Measurements from ENCODE around the gene ACE. TPM values are rescaled to one million over a fixed set of nuclear protein-coding genes. Genes with fewer than 3 reads are reported as not detected.

ACE gene
- total RNA-seq, 1 experiment from 2014 or later: 7.8 TPM

DNA sequence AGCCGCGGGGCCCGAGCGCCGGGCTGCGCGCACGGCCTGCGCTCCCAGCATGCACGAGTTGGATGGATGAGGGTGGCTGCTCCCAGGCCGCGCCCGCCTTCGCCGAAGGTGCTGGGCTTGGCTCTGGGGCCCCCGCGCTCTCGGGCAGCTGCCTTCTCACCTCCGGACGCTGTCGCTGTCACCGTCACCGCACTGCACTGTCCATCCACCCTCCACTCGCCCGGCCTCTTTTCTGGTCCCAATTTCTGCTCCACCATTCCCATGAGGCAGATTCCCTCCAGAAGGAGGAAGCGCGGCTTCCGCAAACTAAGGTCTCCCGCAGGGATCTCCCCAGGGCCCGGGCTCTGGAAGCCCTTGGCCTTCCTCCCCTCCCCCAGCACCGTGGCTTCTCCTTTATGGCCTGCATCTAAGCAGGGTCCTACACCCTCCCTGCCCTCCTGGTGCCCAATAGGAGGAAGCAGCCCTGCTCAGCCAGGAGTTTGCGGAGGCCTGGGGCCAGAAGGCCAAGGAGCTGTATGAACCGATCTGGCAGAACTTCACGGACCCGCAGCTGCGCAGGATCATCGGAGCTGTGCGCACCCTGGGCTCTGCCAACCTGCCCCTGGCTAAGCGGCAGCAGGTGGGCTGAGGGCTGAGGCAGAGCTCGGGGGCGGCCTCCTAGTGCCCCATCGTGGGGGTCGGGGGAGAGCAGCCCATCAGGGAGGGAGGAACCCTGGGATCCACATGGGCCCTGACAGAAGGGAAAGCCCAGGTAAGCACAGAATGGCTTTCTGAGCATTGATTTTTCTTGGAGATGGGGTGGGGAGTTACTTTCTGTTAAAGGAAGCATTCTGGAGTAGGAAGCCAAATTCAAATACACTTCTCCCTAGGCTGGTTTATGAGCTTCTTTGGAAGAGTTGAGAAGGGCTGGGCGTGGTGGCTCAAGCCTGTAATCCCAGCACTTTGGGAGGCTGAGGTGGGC is 899 bp downstream of the ACE start (continued):
- TF ChIP-seq, protein P1, sequence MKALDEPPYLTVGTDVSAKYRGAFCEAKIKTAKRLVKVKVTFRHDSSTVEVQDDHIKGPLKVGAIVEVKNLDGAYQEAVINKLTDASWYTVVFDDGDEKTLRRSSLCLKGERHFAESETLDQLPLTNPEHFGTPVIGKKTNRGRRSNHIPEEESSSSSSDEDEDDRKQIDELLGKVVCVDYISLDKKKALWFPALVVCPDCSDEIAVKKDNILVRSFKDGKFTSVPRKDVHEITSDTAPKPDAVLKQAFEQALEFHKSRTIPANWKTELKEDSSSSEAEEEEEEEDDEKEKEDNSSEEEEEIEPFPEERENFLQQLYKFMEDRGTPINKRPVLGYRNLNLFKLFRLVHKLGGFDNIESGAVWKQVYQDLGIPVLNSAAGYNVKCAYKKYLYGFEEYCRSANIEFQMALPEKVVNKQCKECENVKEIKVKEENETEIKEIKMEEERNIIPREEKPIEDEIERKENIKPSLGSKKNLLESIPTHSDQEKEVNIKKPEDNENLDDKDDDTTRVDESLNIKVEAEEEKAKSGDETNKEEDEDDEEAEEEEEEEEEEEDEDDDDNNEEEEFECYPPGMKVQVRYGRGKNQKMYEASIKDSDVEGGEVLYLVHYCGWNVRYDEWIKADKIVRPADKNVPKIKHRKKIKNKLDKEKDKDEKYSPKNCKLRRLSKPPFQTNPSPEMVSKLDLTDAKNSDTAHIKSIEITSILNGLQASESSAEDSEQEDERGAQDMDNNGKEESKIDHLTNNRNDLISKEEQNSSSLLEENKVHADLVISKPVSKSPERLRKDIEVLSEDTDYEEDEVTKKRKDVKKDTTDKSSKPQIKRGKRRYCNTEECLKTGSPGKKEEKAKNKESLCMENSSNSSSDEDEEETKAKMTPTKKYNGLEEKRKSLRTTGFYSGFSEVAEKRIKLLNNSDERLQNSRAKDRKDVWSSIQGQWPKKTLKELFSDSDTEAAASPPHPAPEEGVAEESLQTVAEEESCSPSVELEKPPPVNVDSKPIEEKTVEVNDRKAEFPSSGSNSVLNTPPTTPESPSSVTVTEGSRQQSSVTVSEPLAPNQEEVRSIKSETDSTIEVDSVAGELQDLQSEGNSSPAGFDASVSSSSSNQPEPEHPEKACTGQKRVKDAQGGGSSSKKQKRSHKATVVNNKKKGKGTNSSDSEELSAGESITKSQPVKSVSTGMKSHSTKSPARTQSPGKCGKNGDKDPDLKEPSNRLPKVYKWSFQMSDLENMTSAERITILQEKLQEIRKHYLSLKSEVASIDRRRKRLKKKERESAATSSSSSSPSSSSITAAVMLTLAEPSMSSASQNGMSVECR (CRISPR knock-in tag; IDR thresholded peaks at IDR 0.05; ENCODE audit: borderline replicate concordance): 0 out of 2 replicates have a peak, but pooled peaks have one; percentile 4
- TF ChIP-seq ETV6 (CRISPR knock-in tag; IDR thresholded peaks at IDR 0.05): 0 out of 2 replicates have a peak, but pooled peaks have one; percentile 53
- TF ChIP-seq, protein P2, sequence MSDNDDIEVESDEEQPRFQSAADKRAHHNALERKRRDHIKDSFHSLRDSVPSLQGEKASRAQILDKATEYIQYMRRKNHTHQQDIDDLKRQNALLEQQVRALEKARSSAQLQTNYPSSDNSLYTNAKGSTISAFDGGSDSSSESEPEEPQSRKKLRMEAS (CRISPR knock-in tag; IDR thresholded peaks at IDR 0.05): peak; percentile 69; the same call in 1 of the 2 replicates
- no peak for TF ChIP-seq JAZF1 (CRISPR knock-in tag; IDR thresholded peaks at IDR 0.05)
- TF ChIP-seq, protein P3, sequence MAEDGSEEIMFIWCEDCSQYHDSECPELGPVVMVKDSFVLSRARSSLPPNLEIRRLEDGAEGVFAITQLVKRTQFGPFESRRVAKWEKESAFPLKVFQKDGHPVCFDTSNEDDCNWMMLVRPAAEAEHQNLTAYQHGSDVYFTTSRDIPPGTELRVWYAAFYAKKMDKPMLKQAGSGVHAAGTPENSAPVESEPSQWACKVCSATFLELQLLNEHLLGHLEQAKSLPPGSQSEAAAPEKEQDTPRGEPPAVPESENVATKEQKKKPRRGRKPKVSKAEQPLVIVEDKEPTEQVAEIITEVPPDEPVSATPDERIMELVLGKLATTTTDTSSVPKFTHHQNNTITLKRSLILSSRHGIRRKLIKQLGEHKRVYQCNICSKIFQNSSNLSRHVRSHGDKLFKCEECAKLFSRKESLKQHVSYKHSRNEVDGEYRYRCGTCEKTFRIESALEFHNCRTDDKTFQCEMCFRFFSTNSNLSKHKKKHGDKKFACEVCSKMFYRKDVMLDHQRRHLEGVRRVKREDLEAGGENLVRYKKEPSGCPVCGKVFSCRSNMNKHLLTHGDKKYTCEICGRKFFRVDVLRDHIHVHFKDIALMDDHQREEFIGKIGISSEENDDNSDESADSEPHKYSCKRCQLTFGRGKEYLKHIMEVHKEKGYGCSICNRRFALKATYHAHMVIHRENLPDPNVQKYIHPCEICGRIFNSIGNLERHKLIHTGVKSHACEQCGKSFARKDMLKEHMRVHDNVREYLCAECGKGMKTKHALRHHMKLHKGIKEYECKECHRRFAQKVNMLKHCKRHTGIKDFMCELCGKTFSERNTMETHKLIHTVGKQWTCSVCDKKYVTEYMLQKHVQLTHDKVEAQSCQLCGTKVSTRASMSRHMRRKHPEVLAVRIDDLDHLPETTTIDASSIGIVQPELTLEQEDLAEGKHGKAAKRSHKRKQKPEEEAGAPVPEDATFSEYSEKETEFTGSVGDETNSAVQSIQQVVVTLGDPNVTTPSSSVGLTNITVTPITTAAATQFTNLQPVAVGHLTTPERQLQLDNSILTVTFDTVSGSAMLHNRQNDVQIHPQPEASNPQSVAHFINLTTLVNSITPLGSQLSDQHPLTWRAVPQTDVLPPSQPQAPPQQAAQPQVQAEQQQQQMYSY (CRISPR knock-in tag; IDR thresholded peaks at IDR 0.05): no peak

DNA sequence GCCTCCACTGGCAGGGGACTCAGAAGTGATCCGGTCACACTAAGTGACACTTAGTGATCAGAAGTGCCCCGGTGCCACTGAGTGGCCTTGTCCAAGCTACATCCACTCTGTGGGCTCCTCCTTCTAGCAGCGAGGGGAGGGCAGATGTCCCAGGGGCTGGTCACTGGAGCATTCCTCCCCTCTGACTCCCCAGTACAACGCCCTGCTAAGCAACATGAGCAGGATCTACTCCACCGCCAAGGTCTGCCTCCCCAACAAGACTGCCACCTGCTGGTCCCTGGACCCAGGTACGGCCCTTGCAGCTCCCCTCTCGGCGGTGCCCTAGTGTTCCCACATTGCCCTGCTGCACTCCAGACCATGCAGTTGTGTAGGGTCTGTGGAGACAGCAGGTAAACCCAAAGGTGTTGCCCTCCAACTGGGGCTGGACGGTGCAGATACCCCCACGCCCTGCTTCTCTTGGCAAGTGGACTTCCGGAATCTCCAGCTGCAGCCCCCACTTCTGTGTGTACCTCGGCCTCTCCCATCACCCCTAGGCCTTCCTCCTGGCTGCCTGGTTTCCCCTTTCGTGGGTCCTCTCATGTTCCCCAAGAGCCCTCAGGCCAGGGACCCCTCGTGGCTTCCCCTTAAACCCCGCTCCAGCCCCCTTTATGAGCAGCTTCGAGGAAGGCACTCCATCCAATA is 2.1 kb downstream of the ACE start:
- Mint-ChIP-seq H3K9me3 (no peaks in the 10 kb centered on the region), H3K4me1 (peaks cover 32% of the 10 kb centered on the region), H3K27ac (no peak overlapping the region), H3K4me3 (peak overlapping the region; percentile 14; the same call in 1 of the 2 replicates), H3K27me3 (ENCODE audit: low read depth) (peaks cover 28% of the 10 kb centered on the region), H3K36me3 (no peaks in the 10 kb centered on the region)
- DNase-seq (ENCODE audit: low spot score) (peak; percentile 92), ATAC-seq (peak; percentile 75)
- ChIA-PET POLR2A (interaction anchor here (1.0 to 2.0 kb wide), 6 partner anchors 34 to 220 kb away, joined by 3 to 7 read pairs (median 4); no protein-coding TSS in a partner anchor), CTCF (interaction anchor here (0.6 to 11.3 kb wide), 38 partner anchors 8 to 231 kb away, joined by 3 to 298 read pairs (median 4); partner anchors contain the start of genes CYB561, KCNH6, MAP3K3 and TACO1)
- no peak for TF ChIP-seq ZNF219 (CRISPR knock-in tag; IDR thresholded peaks at IDR 0.05; ENCODE audit: borderline replicate concordance)
- TF ChIP-seq FOXP1 (CRISPR knock-in tag; IDR thresholded peaks at IDR 0.05; ENCODE audit: borderline replicate concordance): peak; percentile 34; the same call in 1 of the 2 replicates
- TF ChIP-seq NFE2L1 (CRISPR knock-in tag; IDR thresholded peaks at IDR 0.05): 0 out of 2 replicates have a peak, but pooled peaks have one; percentile 22
- TF ChIP-seq, protein P4, sequence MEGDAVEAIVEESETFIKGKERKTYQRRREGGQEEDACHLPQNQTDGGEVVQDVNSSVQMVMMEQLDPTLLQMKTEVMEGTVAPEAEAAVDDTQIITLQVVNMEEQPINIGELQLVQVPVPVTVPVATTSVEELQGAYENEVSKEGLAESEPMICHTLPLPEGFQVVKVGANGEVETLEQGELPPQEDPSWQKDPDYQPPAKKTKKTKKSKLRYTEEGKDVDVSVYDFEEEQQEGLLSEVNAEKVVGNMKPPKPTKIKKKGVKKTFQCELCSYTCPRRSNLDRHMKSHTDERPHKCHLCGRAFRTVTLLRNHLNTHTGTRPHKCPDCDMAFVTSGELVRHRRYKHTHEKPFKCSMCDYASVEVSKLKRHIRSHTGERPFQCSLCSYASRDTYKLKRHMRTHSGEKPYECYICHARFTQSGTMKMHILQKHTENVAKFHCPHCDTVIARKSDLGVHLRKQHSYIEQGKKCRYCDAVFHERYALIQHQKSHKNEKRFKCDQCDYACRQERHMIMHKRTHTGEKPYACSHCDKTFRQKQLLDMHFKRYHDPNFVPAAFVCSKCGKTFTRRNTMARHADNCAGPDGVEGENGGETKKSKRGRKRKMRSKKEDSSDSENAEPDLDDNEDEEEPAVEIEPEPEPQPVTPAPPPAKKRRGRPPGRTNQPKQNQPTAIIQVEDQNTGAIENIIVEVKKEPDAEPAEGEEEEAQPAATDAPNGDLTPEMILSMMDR (IDR thresholded peaks at IDR 0.05): peak; percentile 52; the same call in 1 of the 2 replicates
- TF ChIP-seq ESRRA (CRISPR knock-in tag; IDR thresholded peaks at IDR 0.05; ENCODE audit: borderline replicate concordance): 0 out of 2 replicates have a peak, but pooled peaks have one; percentile 38
- TF ChIP-seq SP1 (CRISPR knock-in tag; conservative IDR thresholded peaks at IDR 0.05): no peak
- TF ChIP-seq ZNF396 (CRISPR knock-in tag; IDR thresholded peaks at IDR 0.05; ENCODE audit: borderline replicate concordance): no peak
- no peak for TF ChIP-seq TEAD4 (CRISPR knock-in tag; IDR thresholded peaks at IDR 0.05)
- TF ChIP-seq, protein P5, sequence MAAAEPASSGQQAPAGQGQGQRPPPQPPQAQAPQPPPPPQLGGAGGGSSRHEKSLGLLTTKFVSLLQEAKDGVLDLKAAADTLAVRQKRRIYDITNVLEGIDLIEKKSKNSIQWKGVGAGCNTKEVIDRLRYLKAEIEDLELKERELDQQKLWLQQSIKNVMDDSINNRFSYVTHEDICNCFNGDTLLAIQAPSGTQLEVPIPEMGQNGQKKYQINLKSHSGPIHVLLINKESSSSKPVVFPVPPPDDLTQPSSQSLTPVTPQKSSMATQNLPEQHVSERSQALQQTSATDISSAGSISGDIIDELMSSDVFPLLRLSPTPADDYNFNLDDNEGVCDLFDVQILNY (CRISPR knock-in tag; IDR thresholded peaks at IDR 0.05): no peak
- no peak for TF ChIP-seq NR2C2 (CRISPR knock-in tag; IDR thresholded peaks at IDR 0.05)
- TF ChIP-seq, protein P6, sequence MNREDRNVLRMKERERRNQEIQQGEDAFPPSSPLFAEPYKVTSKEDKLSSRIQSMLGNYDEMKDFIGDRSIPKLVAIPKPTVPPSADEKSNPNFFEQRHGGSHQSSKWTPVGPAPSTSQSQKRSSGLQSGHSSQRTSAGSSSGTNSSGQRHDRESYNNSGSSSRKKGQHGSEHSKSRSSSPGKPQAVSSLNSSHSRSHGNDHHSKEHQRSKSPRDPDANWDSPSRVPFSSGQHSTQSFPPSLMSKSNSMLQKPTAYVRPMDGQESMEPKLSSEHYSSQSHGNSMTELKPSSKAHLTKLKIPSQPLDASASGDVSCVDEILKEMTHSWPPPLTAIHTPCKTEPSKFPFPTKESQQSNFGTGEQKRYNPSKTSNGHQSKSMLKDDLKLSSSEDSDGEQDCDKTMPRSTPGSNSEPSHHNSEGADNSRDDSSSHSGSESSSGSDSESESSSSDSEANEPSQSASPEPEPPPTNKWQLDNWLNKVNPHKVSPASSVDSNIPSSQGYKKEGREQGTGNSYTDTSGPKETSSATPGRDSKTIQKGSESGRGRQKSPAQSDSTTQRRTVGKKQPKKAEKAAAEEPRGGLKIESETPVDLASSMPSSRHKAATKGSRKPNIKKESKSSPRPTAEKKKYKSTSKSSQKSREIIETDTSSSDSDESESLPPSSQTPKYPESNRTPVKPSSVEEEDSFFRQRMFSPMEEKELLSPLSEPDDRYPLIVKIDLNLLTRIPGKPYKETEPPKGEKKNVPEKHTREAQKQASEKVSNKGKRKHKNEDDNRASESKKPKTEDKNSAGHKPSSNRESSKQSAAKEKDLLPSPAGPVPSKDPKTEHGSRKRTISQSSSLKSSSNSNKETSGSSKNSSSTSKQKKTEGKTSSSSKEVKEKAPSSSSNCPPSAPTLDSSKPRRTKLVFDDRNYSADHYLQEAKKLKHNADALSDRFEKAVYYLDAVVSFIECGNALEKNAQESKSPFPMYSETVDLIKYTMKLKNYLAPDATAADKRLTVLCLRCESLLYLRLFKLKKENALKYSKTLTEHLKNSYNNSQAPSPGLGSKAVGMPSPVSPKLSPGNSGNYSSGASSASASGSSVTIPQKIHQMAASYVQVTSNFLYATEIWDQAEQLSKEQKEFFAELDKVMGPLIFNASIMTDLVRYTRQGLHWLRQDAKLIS (CRISPR knock-in tag; IDR thresholded peaks at IDR 0.05; ENCODE audit: borderline replicate concordance): no peak
- no peak for TF ChIP-seq ZNF317 (CRISPR knock-in tag; IDR thresholded peaks at IDR 0.05; ENCODE audit: borderline replicate concordance, low read depth)
